Inflammatory macrophage treated with lipopolysaccharide for 1 hour (primary cell): ENCODE data around the gene MORN1.

Source experiments
- DNase-seq, 2 donors: peaks; one replicate each; pipeline ENCODE4 v3.0.0-alpha.2; 2020 to 2022

Gene MORN1

GRCh38 chr1:2316451-2316961, 74.8 kb downstream of the MORN1 start:
- DNase-seq: no peak

- DNase-seq: no peak
These were observed 75.5 kb downstream of the MORN1 start for GRCh38 chr1:2315674-2316450.

GRCh38 chr1:2314803-2315673, 76.3 kb downstream of the MORN1 start:
- no peak for DNase-seq

- DNase-seq: no peak
These were observed 77.0 kb downstream of the MORN1 start for GRCh38 chr1:2314273-2314802.

GRCh38 chr1:2313651-2314261, 77.6 kb downstream of the MORN1 start:
- DNase-seq: no peak

- DNase-seq: no peak
These were observed 78.6 kb downstream of the MORN1 start for GRCh38 chr1:2312515-2313301.

- DNase-seq: no peak
These were observed 79.2 kb downstream of the MORN1 start for GRCh38 chr1:2312160-2312514.

- DNase-seq: peak in 1 of 2 donors; percentile 37
These were observed 79.9 kb downstream of the MORN1 start for GRCh38 chr1:2311184-2312032.

GRCh38 chr1:2310332-2311183, 80.8 kb downstream of the MORN1 start:
- DNase-seq: no peak

- DNase-seq: no peak
These were observed 82.5 kb downstream of the MORN1 start for GRCh38 chr1:2308844-2309243.

- no peak for DNase-seq
These were observed 83.4 kb downstream of the MORN1 start for GRCh38 chr1:2307972-2308371.

- DNase-seq: no peak
These were observed 84.2 kb downstream of the MORN1 start for GRCh38 chr1:2307064-2307605.

- no peak for DNase-seq
These were observed 85.0 kb downstream of the MORN1 start for GRCh38 chr1:2306151-2306978.

GRCh38 chr1:2304921-2305681, 86.3 kb downstream of the MORN1 start:
- no peak for DNase-seq

GRCh38 chr1:2304282-2304681, 87.1 kb downstream of the MORN1 start:
- DNase-seq: no peak

- no peak for DNase-seq
These were observed 87.6 kb downstream of the MORN1 start for GRCh38 chr1:2303781-2304180.

- no peak for DNase-seq
These were observed 88.2 kb downstream of the MORN1 start for GRCh38 chr1:2303016-2303775.
